ENCODE data around the gene AGK.

- TF ChIP-seq CTCF (IDR thresholded peaks at IDR 0.05) (no peak), POLR2AphosphoS5 (IDR thresholded peaks at IDR 0.05) (no peak), POLR2A (IDR thresholded peaks at IDR 0.05) (no peak)
Measured at GRCh38 chr7:141588912-141589311, 37.7 kb downstream of the AGK start.
